ENCODE results near the gene PCDH19. TPM values are rescaled to one million over a fixed set of nuclear protein-coding genes. Genes with fewer than 3 reads are reported as not detected.

Gene PCDH19
- total and polyA plus RNA-seq, 10 of the 15 experiments (the other 5 are each of a cell fraction or from before 2014, with no cell fraction given), result 0.01 TPM; not detected in 9

GRCh38 chrX:100449696-100450608, 39.9 kb upstream of the PCDH19 start:
- ChIA-PET SMC1A (ENCODE audit: uncharacterized antibody, unreplicated experiment) (no interaction called here), POLR2A (no interaction called here), CTCF (interaction anchor here (1.2 kb wide), 1 partner anchor 37 kb away, joined by 6 read pairs; no protein-coding TSS in a partner anchor), RAD21 (ENCODE audit: unreplicated experiment) (no interaction called here)
- ATAC-seq (no peak), DNase-seq (ENCODE audit: low read depth, low spot score) (no peak), FAIRE-seq (no peak)
- H3K4me1 ChIP-seq (ENCODE audit: control insufficient read depth, insufficient read depth, low read length), result no peaks in the 10 kb centered on the region
- no peaks in the 10 kb centered on the region for H4K20me1 ChIP-seq (ENCODE audit: control insufficient read depth, insufficient read depth)
- no peaks in the 10 kb centered on the region for H3K79me2 ChIP-seq (ENCODE audit: control insufficient read depth, insufficient read depth, low read length)
- no peak overlapping the region for H3K4me2 ChIP-seq (ENCODE audit: control insufficient read depth, insufficient read depth)
- H3K9ac ChIP-seq (ENCODE audit: control insufficient read depth, insufficient read depth, low read length), result no peak overlapping the region
- H3K4me3 ChIP-seq, result no peak overlapping the region
- H3K27ac ChIP-seq (ENCODE audit: control insufficient read depth, insufficient read depth), result no peak overlapping the region
- 49% methylated on average over 14 of the region's 15 CpGs for WGBS (ENCODE audit: insufficient coverage, insufficient replicate concordance, low lambda C conversion rate, missing lambda C conversion rate)
- no peaks in the 10 kb centered on the region for H3K9me3 ChIP-seq (replicated peaks; ENCODE audit: control insufficient read depth, insufficient read depth, low read length)
- intact Hi-C loops (cut with micrococcal nuclease; ENCODE audit: unreplicated experiment), result no loop called here
- no TSS peak for BruUV-seq (replicated peaks)
- no peaks in the 10 kb centered on the region for H3K27me3 ChIP-seq (replicated peaks in 1 of 2; ENCODE audit: control insufficient read depth in 2 of 2, insufficient read depth in 2 of 2, low read length in 1 of 2)
- no peak overlapping the region for H2AFZ ChIP-seq (ENCODE audit: control insufficient read depth, low read depth, low read length)
- in situ Hi-C loops (cut with MboI), result no loop called here
- H3K36me3 ChIP-seq (ENCODE audit: control insufficient read depth in 2 of 2, insufficient read depth in 2 of 2, low read length in 1 of 2), result no peaks in the 10 kb centered on the region
- no peak for TF ChIP-seq ZNF384 (IDR thresholded peaks at IDR 0.05; ENCODE audit: borderline replicate concordance, low read depth, low read length)
- no peak for TF ChIP-seq ESRRA (IDR thresholded peaks at IDR 0.05; ENCODE audit: low read length)
- TF ChIP-seq, protein P1, sequence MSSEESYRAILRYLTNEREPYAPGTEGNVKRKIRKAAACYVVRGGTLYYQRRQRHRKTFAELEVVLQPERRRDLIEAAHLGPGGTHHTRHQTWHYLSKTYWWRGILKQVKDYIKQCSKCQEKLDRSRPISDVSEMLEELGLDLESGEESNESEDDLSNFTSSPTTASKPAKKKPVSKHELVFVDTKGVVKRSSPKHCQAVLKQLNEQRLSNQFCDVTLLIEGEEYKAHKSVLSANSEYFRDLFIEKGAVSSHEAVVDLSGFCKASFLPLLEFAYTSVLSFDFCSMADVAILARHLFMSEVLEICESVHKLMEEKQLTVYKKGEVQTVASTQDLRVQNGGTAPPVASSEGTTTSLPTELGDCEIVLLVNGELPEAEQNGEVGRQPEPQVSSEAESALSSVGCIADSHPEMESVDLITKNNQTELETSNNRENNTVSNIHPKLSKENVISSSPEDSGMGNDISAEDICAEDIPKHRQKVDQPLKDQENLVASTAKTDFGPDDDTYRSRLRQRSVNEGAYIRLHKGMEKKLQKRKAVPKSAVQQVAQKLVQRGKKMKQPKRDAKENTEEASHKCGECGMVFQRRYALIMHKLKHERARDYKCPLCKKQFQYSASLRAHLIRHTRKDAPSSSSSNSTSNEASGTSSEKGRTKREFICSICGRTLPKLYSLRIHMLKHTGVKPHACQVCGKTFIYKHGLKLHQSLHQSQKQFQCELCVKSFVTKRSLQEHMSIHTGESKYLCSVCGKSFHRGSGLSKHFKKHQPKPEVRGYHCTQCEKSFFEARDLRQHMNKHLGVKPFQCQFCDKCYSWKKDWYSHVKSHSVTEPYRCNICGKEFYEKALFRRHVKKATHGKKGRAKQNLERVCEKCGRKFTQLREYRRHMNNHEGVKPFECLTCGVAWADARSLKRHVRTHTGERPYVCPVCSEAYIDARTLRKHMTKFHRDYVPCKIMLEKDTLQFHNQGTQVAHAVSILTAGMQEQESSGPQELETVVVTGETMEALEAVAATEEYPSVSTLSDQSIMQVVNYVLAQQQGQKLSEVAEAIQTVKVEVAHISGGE (CRISPR knock-in tag; IDR thresholded peaks at IDR 0.05), result no peak
- TF ChIP-seq PRDM15 (CRISPR knock-in tag; IDR thresholded peaks at IDR 0.05), result no peak
- TF ChIP-seq MTA3 (IDR thresholded peaks at IDR 0.05; ENCODE audit: borderline replicate concordance, low read length), result no peak
- TF ChIP-seq HDAC2 (IDR thresholded peaks at IDR 0.05), result no peak
- TF ChIP-seq EP300 (IDR thresholded peaks at IDR 0.05; ENCODE audit: borderline replicate concordance in 1 of 2, control insufficient read depth in 1 of 2, low read depth in 2 of 2, low read length in 2 of 2), result no peak
- no peak for TF ChIP-seq POU2F2 (IDR thresholded peaks at IDR 0.05; ENCODE audit: borderline replicate concordance, low read depth, low read length)
- no peak for TF ChIP-seq GATAD2B (conservative IDR thresholded peaks at IDR 0.05; ENCODE audit: low read depth)
- TF ChIP-seq, protein P2, sequence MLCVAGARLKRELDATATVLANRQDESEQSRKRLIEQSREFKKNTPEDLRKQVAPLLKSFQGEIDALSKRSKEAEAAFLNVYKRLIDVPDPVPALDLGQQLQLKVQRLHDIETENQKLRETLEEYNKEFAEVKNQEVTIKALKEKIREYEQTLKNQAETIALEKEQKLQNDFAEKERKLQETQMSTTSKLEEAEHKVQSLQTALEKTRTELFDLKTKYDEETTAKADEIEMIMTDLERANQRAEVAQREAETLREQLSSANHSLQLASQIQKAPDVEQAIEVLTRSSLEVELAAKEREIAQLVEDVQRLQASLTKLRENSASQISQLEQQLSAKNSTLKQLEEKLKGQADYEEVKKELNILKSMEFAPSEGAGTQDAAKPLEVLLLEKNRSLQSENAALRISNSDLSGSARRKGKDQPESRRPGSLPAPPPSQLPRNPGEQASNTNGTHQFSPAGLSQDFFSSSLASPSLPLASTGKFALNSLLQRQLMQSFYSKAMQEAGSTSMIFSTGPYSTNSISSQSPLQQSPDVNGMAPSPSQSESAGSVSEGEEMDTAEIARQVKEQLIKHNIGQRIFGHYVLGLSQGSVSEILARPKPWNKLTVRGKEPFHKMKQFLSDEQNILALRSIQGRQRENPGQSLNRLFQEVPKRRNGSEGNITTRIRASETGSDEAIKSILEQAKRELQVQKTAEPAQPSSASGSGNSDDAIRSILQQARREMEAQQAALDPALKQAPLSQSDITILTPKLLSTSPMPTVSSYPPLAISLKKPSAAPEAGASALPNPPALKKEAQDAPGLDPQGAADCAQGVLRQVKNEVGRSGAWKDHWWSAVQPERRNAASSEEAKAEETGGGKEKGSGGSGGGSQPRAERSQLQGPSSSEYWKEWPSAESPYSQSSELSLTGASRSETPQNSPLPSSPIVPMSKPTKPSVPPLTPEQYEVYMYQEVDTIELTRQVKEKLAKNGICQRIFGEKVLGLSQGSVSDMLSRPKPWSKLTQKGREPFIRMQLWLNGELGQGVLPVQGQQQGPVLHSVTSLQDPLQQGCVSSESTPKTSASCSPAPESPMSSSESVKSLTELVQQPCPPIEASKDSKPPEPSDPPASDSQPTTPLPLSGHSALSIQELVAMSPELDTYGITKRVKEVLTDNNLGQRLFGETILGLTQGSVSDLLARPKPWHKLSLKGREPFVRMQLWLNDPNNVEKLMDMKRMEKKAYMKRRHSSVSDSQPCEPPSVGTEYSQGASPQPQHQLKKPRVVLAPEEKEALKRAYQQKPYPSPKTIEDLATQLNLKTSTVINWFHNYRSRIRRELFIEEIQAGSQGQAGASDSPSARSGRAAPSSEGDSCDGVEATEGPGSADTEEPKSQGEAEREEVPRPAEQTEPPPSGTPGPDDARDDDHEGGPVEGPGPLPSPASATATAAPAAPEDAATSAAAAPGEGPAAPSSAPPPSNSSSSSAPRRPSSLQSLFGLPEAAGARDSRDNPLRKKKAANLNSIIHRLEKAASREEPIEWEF (IDR thresholded peaks at IDR 0.05; ENCODE audit: insufficient replicate concordance, low read depth, low read length), result no peak

All from GM12878 (cell line).